Fibroblast of mammary gland (primary cell): Measurements from ENCODE around the gene IL17RE.
A peak's percentile ranks its signal among the peaks of the same experiment; 100 is the strongest.

Source experiments
- DNase-seq: peaks from one replicate; pipeline ENCODE4 v3.0.0-alpha.2; 2010; ENCODE audit warnings: low read depth
- H3K4me3 ChIP-seq: 2 replicates; pipeline ENCODE4 v1.5.1; 2011; ENCODE audit warnings: low read depth, mild to moderate bottlenecking, low read length, moderate library complexity; ENCODE audit not compliant: control insufficient read depth
- TF ChIP-seq, protein P1 (sequence below): conservative IDR thresholded peaks from 2 replicates; pipeline ENCODE4 v1.5.1; 2011; ENCODE audit warnings: low read depth, low read length, inconsistent platforms; ENCODE audit not compliant: control insufficient read depth, insufficient read depth

Gene IL17RE

DNA sequence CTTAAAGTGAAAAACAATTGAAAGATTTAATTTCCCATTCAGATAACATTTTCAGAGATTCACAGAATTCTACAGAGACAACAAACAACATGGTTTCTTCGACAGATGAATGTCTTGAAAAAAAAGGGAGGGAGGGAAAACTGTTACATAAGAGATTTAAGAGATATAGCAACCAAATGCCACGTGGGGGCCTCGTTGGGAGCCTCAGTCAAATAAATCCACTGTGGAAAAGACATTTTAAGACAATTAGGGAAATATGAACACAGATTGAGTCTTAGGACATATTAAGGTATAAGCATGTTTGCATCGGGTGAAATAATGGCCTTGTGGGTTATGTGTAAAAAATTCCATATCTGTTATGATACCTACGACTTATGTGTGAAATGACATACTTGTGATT is 54.6 kb downstream of the IL17RE start:
- DNase-seq = no peak
- no peak overlapping the region for H3K4me3 ChIP-seq
- TF ChIP-seq, protein P1, sequence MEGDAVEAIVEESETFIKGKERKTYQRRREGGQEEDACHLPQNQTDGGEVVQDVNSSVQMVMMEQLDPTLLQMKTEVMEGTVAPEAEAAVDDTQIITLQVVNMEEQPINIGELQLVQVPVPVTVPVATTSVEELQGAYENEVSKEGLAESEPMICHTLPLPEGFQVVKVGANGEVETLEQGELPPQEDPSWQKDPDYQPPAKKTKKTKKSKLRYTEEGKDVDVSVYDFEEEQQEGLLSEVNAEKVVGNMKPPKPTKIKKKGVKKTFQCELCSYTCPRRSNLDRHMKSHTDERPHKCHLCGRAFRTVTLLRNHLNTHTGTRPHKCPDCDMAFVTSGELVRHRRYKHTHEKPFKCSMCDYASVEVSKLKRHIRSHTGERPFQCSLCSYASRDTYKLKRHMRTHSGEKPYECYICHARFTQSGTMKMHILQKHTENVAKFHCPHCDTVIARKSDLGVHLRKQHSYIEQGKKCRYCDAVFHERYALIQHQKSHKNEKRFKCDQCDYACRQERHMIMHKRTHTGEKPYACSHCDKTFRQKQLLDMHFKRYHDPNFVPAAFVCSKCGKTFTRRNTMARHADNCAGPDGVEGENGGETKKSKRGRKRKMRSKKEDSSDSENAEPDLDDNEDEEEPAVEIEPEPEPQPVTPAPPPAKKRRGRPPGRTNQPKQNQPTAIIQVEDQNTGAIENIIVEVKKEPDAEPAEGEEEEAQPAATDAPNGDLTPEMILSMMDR = peak; percentile 23

DNA sequence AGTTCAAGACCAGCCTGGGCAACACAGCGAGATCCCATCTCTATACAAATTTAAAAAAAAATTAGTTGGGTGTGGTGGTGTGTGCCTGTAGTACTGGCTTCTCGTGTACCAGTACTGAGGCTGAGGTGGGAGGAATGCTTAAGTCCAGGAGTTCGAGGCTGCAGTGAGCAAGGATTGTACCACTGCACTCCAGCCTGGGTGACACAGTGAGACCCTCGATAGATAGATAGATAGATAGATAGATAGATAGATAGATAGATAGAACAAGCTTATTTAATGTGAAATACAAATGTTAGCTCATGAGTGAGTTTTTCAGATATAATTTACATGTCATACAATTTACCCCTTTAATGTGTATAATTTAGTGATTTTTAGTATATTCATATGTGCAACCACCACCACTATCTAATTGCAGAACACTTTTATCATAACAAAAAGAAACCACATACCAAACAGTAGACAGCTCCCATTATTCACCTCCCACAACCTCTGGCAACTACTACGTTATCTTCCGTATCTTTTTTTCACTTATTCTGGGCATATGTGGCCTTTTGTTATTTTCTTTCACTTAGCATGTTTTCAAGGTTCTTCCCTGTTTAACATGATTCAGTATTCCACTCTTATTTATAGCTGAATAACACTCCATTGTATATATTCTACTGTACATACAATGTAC is 62.7 kb downstream of the IL17RE start:
- TF ChIP-seq, protein P1 = no peak
- H3K4me3 ChIP-seq = no peak overlapping the region
- no peak for DNase-seq
